Left kidney (tissue), 2 donors: ENCODE data around the gene ZNF581. TPM values are rescaled to one million over a fixed set of nuclear protein-coding genes. Genes with fewer than 3 reads are reported as not detected.
A peak's percentile ranks its signal among the peaks of the same experiment; 100 is the strongest.

Source experiments
- DNase-seq: peaks from one replicate; pipeline ENCODE4 v3.0.0-alpha.2; 2013
- polyA plus RNA-seq: library from polyadenylated mRNA; unstranded; fragments of 120-200 nt; gene quantifications from one replicate; pipeline ENCODE4 v1.2.1, GENCODE V29; 2013; ENCODE audit not compliant: insufficient read length

Gene ZNF581
- polyA plus RNA-seq, 1 donor = 20.7 TPM

DNA sequence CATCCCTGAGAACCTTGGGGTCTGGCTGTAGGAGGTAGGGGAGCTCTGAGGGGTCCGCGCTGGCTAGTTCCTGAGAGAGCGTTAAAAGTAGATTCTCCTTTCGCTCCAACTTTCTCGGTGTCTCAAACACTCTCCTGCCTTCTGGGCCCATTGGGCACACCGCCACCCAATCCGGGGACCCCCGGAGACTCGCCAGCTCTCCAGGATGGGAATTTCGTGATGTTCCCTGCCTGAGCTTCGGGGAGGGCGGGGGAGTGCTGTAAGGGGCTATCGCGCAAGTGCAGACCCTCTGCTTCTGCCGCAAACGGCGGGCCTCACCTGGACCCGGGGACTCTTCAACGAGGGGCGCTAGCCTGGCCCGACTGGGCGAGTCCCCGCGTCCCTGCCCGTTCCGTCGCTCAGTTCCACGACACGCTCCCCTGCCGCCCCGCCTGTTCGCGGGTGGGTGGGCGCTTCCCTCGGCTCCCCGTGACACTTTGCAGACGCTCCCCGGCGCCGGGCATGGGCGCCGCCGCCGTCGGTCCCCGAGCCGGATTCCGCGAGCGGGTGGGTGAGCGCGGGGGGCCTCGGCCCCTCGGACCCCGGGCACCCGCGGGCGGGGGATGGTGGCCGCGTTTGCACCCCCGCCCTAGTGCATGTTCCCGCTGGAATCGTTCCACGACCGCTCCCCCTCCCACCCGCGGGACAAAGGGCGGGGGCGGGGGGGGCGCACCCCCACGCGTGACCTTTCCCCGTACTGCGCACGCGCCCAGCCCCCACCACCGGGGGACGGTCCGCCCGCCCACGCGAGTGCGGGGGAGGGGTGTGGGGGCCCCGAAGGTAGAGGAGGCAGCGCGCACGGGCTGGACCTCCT, 4.5 kb downstream of the ZNF581 start, which contains the start of gene CCDC106:
Gene CCDC106, plus strand, starts transcription at position 481 of the 853 bp plus-strand sequence. CDS start 835 bp downstream, outside the sequence.
- peak; percentile 75 for DNase-seq

DNA sequence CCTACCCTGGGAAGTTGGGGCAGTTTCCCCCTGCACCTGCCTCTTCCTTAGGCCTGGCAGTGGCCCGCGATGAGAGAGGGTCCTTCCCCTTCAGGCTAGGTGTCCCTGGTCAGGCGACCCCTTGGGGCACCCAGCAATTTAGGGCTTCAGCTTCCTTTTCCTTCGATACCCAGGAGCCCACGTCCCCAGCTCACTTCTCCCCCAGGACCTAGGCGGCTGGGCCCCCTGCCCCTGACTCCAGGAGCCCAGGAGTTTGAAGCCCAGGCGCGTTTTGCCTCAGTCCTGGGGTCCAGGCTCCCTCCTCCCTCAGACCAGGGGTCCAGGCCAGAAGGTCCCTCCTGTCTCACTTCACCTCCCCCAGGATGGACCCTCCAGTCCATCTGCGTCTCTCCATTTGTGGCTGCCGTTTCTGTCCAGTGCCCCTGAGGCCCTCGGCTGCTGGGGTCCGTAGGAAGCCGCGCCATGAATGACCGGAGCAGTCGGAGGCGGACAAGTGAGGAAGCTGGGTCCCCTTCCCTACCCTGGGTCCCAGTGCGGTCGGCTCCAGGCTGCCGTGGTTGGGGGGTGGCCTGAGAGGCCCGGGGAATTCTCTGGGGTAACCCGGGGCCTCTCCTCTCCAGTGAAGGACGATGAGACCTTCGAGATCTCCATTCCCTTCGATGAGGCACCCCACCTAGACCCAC, 5.3 kb downstream of the ZNF581 start:
- DNase-seq = no peak

DNA sequence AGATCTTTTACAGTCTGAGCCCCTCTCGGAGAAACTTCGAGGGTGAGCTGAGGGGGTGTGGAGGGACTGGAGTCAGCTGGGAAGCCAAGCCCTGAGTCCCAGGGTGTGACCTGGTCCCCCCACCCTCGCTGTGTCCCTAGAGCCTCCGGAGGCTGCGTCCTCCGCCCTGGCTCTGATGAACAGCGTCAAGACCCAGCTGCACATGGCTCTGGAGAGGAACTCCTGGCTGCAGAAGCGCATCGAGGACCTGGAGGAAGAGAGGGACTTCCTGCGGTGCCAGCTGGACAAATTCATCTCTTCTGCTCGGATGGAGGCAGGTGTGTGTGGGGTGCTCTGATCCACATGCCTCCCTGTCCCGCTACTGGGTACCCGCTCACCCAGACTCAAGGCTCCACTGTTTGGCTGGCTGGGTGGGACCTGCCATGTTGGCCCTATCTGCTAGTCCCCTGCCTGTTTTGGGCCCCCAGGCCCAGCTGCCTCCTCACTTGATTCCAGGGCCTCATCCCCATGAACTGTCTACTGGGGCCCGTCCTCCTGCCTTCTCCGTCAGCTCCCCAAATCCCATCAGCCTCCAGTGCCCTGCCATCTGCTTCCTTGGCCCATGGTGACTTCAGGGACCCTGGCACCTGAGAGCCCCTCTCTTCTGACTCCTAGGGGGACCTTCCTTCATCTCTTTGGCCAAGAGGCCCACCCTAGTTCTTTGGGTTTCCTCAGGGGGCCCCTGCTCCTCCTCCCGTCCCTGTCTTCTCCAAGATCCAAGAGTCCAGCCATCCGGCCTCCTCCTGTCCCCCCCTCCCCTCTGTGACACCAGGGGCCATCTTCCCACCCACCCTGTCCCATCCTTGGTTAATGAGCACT, 6.0 kb downstream of the ZNF581 start:
- no peak for DNase-seq

DNA sequence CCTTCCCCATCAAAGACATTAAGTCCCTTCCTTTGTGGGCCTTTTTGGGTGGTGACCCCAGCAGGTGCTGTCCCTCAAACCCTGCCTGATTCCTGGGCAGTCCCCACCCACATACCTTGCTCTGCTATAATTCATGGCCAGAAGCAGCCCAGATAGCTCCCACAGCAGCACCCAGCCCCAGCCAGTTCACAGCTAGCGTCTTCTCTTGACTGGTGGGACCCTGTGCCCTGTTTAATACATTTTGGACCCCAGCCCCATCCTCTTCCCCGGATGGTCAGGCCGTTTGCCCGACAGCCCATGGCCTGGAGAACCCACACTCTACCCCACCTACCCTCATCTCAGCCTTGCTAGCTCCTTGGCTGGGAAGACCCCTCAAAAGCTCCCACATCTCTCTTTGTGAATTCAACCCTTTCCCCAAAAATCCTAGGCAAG, 6.7 kb downstream of the ZNF581 start:
- DNase-seq = no peak

DNA sequence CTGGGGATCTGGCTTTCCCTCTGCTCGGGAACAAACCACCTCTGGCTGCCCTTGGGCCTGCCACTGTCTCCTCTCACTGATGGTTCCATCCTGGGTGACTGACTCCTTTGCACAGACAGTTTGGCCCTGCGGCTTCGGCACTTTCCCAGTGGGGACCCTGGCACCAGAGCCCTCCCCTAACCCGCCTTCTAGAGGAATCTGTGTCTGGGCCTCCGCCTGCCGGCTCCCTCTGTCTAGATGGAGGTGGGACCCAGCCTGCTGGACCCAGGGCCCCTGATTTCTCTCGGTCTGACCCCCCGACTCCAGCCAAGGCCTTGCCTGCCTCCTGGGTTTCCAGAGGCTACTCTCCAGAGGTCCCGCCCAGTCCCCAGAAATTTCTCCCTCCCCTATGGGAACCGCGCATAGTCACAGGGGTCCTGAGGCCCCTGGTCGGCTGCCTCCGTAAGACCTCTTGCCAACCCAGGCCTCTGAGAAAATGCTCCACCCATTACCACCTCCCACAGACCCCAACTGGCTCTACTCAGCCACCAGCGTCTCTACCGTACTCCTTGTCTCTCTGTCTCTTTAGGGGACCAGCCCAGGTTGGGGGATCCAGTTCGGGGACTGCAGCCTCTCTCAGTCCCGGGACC, 7.3 kb downstream of the ZNF581 start:
- no peak for DNase-seq

DNA sequence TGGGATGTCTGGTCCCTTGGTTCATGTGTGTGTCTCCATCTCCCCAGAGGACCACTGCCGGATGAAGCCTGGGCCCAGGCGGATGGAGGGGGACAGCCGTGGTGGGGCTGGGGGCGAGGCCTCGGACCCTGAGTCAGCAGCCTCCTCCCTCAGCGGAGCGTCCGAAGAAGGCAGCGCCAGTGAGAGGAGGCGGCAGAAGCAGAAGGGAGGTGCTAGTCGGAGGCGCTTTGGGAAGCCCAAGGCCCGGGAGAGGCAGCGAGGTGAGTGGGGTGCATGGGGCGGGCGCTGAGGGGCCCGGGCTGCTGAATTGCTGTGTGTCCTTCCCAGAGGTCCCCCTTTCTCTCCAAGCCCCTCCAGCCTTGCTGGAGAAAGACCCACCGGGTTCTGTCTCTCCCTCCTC, 7.8 kb downstream of the ZNF581 start:
- DNase-seq = no peak

DNA sequence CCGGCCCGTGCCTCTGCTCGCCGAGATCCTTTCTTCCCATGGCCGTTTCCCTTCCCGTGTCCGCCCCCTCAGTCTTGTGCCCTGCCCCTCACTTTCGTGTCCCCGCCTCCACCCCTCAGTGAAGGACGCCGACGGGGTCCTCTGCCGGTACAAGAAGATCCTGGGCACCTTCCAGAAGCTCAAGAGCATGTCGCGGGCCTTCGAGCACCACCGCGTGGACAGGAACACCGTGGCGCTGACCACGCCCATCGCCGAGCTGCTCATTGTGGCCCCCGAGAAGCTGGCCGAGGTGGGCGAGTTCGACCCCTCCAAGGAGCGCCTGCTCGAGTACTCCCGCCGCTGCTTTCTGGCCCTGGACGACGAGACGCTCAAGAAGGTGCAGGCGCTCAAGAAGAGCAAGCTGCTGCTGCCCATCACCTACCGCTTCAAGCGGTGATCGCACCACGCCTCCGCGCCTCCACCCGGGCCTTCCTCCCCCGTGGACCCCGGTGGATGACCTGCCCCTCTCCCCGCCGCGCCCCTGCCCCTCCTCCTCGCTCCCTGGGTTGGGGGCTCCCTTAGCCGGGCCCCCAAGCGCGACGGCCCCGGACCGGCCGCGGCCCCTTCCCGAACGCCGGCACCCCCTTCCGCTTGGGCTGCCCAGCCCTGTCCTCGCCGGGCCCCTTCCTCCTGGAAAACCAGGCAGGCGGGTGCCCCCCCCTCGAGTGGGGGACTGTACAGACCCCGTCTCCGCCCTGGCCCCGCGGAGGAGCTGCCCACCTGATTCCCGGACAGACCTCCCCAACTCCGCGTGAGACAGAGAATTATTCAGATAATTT, 9.1 kb downstream of the ZNF581 start:
- DNase-seq = no peak

DNA sequence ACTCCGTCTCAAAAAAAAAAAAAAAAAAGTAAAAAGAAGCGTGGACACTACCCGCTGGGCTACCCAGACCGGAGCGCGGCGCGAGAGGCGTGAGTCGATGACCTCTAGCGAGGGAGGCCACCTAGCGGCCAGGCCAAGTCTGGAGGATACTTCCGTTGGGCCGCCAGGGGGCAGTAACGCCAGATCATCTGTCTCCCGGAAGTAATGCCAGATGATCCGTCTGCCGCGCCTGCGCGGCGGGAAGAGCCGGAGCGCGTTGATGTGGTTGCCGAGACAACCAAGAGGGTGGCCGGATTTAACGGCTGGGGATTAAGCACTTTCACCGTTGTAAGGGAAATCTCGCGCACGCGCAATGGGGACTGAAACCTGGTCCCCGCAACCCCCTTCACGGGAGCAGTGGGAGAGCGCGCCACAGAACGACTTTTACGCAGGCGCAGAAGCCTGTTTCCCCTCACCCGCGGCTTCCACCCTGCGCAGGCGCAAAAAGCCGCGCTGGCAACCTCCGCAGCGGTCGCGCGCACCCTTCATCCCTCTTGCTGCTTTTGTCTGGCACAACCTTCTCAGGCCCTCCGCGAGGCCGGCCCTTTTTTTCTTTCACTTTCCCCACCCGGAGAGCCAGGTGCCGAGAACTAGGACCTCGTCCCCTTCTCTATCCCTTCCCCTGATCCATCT, 10.3 kb downstream of the ZNF581 start:
- peak; percentile 99 for DNase-seq

DNA sequence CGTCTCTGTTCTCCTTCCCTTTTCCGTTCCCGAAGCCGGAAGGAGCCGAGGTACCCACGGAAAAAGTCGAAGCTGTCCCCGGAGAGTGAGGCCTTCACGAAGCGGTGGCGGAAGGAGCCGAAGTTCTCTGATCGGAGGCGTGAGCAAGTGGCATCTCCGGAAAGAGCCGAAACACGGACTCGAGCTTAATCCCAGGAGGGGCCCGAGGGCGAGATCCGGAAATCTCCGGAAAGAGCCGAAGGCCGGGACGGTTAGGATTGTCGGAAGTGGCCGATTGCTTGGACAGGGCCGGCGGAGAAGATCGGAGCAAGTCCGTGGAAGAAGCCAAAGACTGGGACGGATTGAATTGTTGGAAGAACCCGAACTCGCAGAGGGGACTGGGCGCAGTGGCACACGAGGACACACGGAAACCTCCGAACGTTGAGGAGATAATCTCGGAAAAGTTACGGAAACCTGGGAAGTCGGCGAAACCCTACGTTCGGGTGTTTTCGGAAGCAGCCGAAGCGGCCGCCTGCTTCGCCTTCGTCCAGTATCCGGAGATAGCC, 10.9 kb downstream of the ZNF581 start:
- peak; percentile 100 for DNase-seq

DNA sequence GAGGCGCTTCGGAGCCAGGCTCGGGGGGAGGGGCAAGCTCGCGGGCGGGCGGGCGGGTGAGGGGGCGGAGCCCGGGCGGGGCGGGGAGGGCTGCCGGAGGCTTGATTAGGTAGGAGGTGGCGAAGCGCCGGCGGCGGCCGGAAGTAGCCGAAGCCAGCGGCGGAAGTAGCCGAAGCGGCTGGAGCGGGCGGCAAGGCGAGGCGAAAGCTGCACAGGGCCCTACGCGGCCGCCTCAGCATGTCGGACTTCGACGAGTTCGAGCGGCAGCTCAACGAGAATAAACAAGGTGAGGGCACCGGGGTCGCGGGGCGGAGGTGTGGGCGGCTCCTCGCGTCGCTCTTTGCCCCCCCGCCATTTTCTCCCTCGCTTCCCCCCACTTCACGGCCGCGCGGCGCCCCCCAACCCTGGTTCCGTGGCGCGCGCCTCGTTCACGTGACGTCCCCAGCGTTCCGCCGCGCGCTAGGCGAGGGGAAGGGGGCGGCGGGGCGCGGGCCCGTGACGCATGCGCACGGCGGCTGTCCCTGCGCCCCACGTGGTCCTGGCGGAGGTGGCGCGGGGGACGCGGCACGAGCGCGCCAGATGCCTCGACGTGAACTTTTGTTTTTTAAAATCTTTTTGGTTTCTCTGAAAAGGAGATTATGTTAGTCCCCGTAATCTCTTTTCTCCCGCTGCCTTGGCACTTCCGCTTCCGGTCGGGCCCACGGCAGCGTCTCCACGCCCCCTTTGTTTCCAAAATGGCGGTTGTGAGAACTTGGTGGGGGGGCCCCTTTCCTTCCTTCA, 11.6 kb downstream of the ZNF581 start, which contains the start of gene U2AF2:
Gene U2AF2, plus strand, starts transcription at position 168 of the 780 bp plus-strand sequence. Its CDS starts 70 bp downstream, at position 238.
- DNase-seq = peak; percentile 91

DNA sequence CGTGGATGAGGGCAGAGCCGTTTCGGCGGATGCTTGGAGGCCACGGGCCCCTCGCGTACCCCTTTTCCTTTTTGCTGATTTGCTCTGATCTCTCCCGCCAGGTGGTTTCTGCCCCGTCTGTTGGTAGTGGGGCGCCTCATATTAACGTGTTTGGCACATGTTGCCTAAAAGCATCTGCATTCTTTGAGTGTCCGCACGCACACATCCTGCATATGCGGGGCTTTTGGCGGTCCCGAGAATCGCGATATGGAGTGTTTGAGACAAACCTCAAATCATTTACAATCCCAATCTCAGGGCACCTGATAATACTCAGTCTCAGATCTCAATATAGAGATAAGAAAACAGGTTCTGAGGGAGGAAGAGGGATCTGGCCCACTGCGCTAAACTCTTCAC, 12.2 kb downstream of the ZNF581 start:
- no peak for DNase-seq

DNA sequence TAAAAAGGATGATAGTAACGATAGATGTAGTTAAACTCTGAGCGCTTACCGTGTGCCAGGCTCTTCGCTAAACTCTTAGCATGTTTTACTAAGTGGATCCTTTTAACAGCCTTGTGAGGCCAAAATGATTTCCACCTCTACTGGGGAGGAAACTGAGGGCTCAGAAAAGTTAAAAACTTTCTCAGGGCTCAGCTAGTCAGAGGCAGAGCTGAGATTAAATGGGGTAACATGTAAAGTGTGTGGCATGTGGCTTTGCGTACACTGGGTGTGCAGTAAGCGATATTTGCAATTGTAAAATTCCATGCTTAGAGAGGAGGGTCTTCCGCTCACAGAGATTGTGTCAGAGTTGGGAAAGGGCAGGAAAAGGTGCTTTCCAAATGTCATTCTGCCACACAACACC, 13.1 kb downstream of the ZNF581 start:
- DNase-seq = no peak

DNA sequence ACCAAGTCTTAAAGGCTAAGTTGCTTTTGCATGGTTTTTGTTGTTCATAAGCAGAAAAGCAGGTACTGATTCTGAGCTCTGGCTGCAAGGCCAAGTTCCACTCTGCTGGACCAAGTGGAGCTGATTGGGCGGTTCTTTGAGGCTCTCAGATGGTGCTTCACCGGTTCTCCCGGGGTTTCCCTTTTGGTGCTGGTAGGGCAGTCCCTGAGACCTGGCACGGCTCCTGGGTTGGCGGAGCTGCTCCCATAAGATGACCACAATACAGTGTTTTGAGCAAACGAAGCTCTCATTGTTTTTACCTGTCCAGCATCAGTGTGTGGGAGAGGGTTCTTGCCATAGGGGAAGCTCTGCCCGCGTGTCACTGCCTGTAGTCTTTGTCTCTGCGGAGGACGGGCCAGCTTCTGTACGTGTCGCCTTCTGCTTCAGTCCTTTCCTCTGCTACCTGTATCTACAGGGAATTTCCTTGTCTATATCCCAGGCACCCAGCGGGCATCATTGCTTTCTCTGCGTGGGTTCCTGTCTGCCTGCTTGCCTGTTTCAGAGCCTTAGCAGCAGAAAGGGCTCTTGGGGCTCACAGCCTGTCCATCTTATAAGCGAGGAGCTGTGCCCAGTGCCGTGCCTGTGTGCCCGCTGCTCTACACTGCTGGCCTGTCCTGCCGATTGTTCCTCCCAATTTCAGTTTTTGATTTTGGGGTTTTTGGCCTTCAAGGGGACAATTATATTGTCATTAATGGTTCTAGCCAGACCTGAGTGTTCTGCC, 13.7 kb downstream of the ZNF581 start:
- no peak for DNase-seq

DNA sequence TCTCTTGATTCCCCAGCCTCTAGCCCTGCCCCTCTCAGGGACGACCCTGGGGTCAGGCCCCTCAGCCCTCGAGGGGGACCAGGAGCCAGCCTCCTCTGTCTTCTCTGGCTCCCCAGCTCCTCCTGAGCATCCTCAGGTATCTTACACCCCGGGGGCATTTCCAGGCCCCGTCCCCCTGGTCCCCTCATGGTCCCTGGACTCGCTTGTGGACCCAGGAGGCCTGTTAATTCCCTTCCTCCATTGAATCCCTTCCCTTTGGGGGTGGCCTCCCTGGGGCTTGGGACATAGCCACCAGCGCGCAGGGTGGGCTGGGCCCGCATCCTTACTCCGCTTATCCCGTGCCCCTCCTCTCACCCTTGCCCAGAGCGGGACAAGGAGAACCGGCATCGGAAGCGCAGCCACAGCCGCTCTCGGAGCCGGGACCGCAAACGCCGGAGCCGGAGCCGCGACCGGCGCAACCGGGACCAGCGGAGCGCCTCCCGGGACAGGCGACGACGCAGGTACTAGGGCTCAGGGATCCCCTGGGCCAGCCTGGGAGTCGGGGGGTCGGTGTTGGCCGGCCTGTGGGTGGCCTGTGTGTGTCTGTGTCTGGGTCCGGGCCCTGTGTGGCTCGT, 15.5 kb downstream of the ZNF581 start:
- DNase-seq = no peak

DNA sequence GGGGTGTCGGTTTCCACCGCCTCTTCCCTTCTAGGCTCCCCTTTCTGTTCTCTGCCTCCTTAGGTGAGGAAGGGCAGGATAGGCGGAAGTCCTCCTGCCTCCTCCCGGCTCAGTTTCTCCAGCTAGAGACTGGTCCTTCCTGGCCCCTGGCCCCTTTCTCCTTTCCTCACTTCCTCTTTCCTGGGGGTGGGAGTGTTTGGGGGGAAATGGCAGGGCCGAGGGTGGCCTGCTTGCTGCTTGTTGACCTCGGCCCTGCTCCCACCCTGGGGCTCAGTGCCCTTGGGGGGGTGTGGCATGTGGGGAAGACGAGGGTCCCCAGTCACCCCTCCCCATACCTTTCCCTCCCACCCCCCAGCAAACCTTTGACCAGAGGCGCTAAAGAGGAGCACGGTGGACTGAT, 16.4 kb downstream of the ZNF581 start:
- no peak for DNase-seq

DNA sequence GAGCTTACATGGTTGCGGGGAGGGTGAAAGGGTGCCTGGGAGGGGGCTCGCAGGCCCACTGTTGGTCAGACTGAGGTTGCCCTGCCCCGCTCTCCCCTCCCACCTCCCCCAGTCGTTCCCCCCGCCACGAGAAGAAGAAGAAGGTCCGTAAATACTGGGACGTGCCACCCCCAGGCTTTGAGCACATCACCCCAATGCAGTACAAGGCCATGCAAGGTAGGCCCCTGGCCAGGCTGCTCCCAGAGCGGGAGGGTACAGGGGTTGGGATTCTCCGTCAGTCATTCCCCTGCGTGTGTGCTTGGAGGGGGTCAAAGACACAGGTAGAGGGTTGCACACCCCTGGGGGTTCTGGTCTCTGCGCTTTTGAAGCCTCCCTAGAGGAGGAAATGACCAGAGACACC, 17.0 kb downstream of the ZNF581 start:
- DNase-seq = no peak

DNA sequence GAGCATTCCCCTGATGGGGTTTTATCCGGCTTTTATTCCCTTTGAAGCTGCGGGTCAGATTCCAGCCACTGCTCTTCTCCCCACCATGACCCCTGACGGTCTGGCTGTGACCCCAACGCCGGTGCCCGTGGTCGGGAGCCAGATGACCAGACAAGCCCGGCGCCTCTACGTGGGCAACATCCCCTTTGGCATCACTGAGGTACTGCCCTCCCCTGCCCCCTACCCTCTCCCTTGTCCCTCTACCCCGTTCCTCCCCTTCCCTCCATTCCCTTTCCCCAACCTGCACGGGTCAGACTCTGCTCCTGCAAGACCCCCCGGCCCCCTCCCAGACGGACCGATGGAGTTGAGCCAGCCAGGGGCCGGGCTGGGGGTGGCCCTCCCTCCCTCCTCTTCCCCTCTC, 17.5 kb downstream of the ZNF581 start:
- no peak for DNase-seq

DNA sequence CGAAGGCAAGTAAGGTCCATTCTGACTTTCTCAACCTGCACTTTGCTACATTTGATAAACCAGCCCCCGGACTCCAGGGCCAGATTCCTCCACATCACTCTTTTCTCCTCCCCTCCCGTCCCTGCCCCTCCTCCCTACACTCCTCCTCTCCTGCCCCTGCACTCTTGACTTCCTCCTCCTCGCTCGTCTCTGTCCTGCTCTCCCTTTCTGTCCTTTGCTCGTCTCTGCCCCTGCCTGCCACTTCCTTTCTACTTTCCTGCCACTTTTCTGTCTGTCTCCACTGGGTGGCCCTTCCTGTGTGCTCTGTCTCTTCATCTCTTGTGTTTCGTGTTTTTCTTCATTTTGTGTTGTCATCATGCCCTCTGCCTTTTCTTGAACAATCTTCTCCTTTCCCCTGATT, 18.4 kb downstream of the ZNF581 start:
- no peak for DNase-seq
